Measurements from ENCODE around the gene SNX7.

SNX7 gene

GRCh38 chr1:98781906-98782305 lies 120.4 kb downstream of the SNX7 start:
- DNase-seq, result no peak

- DNase-seq, result no peak
Observed at GRCh38 chr1:98783821-98784220, 122.3 kb downstream of the SNX7 start.

GRCh38 chr1:98791498-98791897 lies 130.0 kb downstream of the SNX7 start:
- DNase-seq, result no peak

GRCh38 chr1:98792123-98792522 lies 130.6 kb downstream of the SNX7 start:
- DNase-seq, result no peak

GRCh38 chr1:98793136-98793535 lies 131.6 kb downstream of the SNX7 start:
- no peak for DNase-seq

- peak; percentile 56 to 78 for DNase-seq
Observed at GRCh38 chr1:98794196-98794886, 132.8 kb downstream of the SNX7 start.

GRCh38 chr1:98796049-98796448 lies 134.5 kb downstream of the SNX7 start:
- no peak for DNase-seq

- peak in 1 of 2 donors; percentile 34 for DNase-seq
Observed at GRCh38 chr1:98797506-98797905, 136.0 kb downstream of the SNX7 start.
